ENCODE measurements around the gene ZNF679. TPM values are rescaled to one million over a fixed set of nuclear protein-coding genes. Genes with fewer than 3 reads are reported as not detected.
"Not testable (repeated sequence)": the region's sequence is repeated elsewhere in the genome, so short reads cannot be mapped to it uniquely, and the experiment has no call there.

ZNF679 gene
- polyA plus RNA-seq (2011; rRNA removed) (not detected in 2 replicates), polyA plus RNA-seq (2017; fragmentation: RNase III; extraction: RNeasy Plus Mini Kit Qiagen cat#74134 plus additional on column Dnase treatment) (not detected in 3 replicates), polyA minus RNA-seq (2011; rRNA and poly(A)+ RNA removed) (not detected in 2 replicates)
- not detected in 2 replicates for polyA plus RNA-seq (2012; cell fraction: cytosol; rRNA removed)
- not detected in 2 replicates for polyA plus RNA-seq (2012; cell fraction: nucleus; rRNA removed)

DNA sequence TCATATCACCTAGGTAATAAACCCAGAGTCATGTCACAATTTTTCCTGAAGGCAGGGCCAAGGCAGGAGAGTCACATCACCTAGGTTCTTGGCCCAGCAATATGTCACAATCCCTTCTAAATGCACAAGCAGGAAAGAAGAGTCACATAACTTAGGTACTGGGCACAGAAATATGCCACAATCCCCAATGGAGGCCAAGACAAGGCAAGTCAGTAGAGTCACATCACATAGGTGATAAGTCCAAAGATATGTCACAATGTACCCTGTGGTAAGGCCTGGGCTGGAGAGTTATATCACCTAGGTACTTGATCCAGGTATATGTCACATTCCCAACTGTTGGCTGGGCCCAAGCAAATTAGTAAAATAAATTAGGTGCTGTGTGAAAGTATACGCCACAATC is at the start of gene ZNF679:
ZNF679 (plus strand) TSS at position 301 of the 400 bp plus-strand sequence. CDS start 20,644 bp downstream, outside the sequence.
- H3K27ac ChIP-seq; H3K4me1 ChIP-seq; POLR2A ChIA-PET; ATAC-seq; DNase-seq (ENCODE audit: low read depth in 1 of 2, low spot score in 1 of 2); FAIRE-seq; CTCF ChIA-PET; H3K4me2 ChIP-seq; H3K4me3 ChIP-seq: not testable (repeated sequence)
- 43% methylated on average over 1 of the region's 1 CpG for WGBS (ENCODE audit: missing lambda C conversion rate)
- H3K9me3 ChIP-seq: peaks cover 15% of the 10 kb centered on the region; the same call in 1 of the 3 replicates

DNA sequence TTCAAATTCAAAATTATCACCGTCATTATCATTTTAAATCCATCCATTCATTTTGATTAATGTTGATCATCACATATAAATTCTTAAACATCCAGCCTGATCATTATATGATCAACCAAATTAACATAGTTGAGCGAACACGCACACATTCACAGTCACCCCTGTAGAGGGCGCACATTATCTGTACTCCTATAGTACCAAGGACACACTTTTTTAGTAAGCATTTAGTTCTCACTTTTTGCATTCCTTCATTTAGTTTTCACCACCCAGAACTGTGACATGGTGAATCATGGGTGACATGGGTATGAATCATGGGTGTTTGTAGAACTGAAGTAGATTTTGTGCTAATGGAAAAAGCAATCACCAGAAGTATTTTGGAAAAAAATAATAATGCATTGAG is 47.3 kb upstream of the ZNF679 start:
- Histone ChIP-seq H3K4me3 (no peak overlapping the region), H3K27ac (no peak overlapping the region), H3K9me3 (0 out of 3 replicates have a peak, but pooled peaks cover 8% of the 10 kb centered on the region), H3K4me2 (no peak overlapping the region), H3K4me1 (no peaks in the 10 kb centered on the region)
- ATAC-seq: no peak
- 53% methylated on average over 4 of the region's 4 CpGs for WGBS (ENCODE audit: missing lambda C conversion rate)
- ChIA-PET CTCF (no interaction called here), POLR2A (no interaction called here)
- peak in 1 of 2 experiments; percentile 6 for DNase-seq (ENCODE audit: low read depth in 1 of 2, low spot score in 1 of 2)
- no peak for FAIRE-seq
- no peak for TF ChIP-seq NFE2L2 (conservative IDR thresholded peaks at IDR 0.05; ENCODE audit: low read length)
- TF ChIP-seq CHD2 (IDR thresholded peaks at IDR 0.05; ENCODE audit: low read length, partially characterized antibody): no peak
- no peak for TF ChIP-seq RCOR1 (IDR thresholded peaks at IDR 0.05; ENCODE audit: low read depth, low read length)
- no peak for TF ChIP-seq ZC3H11A (IDR thresholded peaks at IDR 0.05)
- no peak for TF ChIP-seq EHMT2 (IDR thresholded peaks at IDR 0.05; ENCODE audit: low read depth)
- peak in 1 of 2 experiments; percentile 7; a peak in 1 of 5 replicates for TF ChIP-seq RAD21 (conservative IDR thresholded peaks at IDR 0.05 in 1 of 2, IDR thresholded peaks at IDR 0.05 in 1 of 2)
- TF ChIP-seq, protein P1, sequence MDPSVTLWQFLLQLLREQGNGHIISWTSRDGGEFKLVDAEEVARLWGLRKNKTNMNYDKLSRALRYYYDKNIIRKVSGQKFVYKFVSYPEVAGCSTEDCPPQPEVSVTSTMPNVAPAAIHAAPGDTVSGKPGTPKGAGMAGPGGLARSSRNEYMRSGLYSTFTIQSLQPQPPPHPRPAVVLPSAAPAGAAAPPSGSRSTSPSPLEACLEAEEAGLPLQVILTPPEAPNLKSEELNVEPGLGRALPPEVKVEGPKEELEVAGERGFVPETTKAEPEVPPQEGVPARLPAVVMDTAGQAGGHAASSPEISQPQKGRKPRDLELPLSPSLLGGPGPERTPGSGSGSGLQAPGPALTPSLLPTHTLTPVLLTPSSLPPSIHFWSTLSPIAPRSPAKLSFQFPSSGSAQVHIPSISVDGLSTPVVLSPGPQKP (IDR thresholded peaks at IDR 0.05; ENCODE audit: low read depth, low read length): no peak
- TF ChIP-seq SMC3 (IDR thresholded peaks at IDR 0.05): no peak
- TF ChIP-seq POLR2AphosphoS2 (conservative IDR thresholded peaks at IDR 0.05; ENCODE audit: low read length): no peak

DNA sequence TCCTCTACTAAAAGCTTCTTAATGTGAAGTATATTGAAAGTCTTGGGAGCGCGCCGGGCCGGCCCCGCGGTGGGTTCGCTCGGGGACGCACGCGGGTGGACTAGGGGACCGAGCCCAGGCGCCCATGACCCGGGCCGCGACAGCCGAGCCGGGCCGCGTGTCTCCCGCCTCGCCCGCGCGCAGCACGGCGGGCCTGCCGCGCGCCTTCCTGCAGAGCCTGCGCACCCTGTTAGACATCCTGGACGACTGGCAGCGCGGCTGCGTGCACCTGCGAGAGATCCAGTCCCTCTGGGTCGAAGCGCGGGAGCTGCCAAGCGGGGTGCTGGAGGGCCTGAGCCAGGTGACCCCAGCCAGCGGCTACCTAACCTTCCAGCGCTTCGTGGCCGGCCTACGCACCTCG is 46.7 kb upstream of the ZNF679 start:
- WGBS (ENCODE audit: missing lambda C conversion rate): 86% methylated on average over 36 of the region's 46 CpGs
- H3K4me1 ChIP-seq: no peaks in the 10 kb centered on the region
- FAIRE-seq (no peak), ATAC-seq (no peak), DNase-seq (ENCODE audit: low read depth in 1 of 2, low spot score in 1 of 2) (no peak)
- TF ChIP-seq, protein P2, sequence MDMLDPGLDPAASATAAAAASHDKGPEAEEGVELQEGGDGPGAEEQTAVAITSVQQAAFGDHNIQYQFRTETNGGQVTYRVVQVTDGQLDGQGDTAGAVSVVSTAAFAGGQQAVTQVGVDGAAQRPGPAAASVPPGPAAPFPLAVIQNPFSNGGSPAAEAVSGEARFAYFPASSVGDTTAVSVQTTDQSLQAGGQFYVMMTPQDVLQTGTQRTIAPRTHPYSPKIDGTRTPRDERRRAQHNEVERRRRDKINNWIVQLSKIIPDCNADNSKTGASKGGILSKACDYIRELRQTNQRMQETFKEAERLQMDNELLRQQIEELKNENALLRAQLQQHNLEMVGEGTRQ (IDR thresholded peaks at IDR 0.05): no peak
- H3K9me3 ChIP-seq: 0 out of 3 replicates have a peak, but pooled peaks cover 8% of the 10 kb centered on the region
- H3K4me2 ChIP-seq: no peak overlapping the region
- H3K27ac ChIP-seq: no peak overlapping the region
- ChIA-PET POLR2A (no interaction called here), CTCF (no interaction called here)
- no peak overlapping the region for H3K4me3 ChIP-seq

DNA sequence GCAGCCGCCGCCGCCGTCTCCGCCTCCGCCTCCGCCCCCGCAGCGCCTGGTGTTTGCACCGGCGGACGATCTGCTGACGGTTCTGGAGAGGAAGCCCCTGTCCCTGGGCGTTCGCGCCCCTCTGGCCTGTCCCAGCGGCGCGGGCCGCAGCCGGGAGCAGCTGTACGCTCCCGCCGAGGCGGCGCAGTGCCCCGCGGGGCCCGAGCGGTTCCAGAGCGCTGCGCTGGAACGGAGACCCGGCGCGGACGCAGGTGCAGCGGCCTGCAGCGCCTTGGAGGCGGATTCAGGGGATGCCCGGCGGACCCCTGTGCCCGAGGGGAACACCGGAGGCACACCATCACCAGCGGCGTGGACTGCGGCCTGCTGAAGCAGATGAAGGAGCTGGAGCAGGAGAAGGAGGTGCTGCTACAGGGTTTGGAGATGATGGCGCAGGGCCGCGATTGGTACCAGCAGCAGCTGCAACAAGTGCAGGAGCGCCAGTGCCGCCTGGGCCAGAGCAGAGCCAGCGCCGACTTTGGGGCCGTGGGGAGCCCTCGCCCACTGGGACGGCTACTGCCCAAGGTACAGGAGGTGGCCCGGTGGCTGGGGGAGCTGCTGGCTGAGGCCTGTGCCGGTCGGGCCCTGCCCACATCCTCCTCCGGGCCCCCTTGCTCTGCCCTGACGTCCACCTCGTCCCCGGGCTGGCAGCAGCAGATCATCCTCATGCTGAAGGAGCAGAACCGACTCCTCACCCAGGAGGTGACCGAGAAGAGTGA is 46.1 kb upstream of the ZNF679 start:
- 61% methylated on average over 16 of the region's 66 CpGs for WGBS (ENCODE audit: missing lambda C conversion rate)
- CTCF ChIA-PET: no interaction called here
- H3K9me3 ChIP-seq: 0 out of 3 replicates have a peak, but pooled peaks cover 8% of the 10 kb centered on the region
- TF ChIP-seq CHD2 (IDR thresholded peaks at IDR 0.05; ENCODE audit: low read length, partially characterized antibody) (no peak), SREBF2 (IDR thresholded peaks at IDR 0.05) (no peak), ZSCAN20 (CRISPR knock-in tag; IDR thresholded peaks at IDR 0.05) (no peak), EHF (CRISPR knock-in tag; IDR thresholded peaks at IDR 0.05) (no peak), EP300 (IDR thresholded peaks at IDR 0.05) (no peak), ZFP36 (IDR thresholded peaks at IDR 0.05; ENCODE audit: borderline replicate concordance, partially characterized antibody) (no peak), ESRRA (IDR thresholded peaks at IDR 0.05; ENCODE audit: borderline replicate concordance, low read length) (no peak), POLR2A (IDR thresholded peaks at IDR 0.05; ENCODE audit: low read length) (no peak), MYC (IDR thresholded peaks at IDR 0.05; ENCODE audit: borderline replicate concordance, low read length) (no peak), RNF2 (IDR thresholded peaks at IDR 0.05; ENCODE audit: borderline replicate concordance, low read depth) (no peak), ZNF302 (CRISPR knock-in tag; IDR thresholded peaks at IDR 0.05) (no peak), CEBPB (IDR thresholded peaks at IDR 0.05) (no peak), HOXB13 (CRISPR knock-in tag; IDR thresholded peaks at IDR 0.05; ENCODE audit: low read depth) (no peak)
- TF ChIP-seq, protein P3, sequence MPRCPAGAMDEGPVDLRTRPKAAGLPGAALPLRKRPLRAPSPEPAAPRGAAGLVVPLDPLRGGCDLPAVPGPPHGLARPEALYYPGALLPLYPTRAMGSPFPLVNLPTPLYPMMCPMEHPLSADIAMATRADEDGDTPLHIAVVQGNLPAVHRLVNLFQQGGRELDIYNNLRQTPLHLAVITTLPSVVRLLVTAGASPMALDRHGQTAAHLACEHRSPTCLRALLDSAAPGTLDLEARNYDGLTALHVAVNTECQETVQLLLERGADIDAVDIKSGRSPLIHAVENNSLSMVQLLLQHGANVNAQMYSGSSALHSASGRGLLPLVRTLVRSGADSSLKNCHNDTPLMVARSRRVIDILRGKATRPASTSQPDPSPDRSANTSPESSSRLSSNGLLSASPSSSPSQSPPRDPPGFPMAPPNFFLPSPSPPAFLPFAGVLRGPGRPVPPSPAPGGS (IDR thresholded peaks at IDR 0.05): no peak
- TF ChIP-seq, protein P4, sequence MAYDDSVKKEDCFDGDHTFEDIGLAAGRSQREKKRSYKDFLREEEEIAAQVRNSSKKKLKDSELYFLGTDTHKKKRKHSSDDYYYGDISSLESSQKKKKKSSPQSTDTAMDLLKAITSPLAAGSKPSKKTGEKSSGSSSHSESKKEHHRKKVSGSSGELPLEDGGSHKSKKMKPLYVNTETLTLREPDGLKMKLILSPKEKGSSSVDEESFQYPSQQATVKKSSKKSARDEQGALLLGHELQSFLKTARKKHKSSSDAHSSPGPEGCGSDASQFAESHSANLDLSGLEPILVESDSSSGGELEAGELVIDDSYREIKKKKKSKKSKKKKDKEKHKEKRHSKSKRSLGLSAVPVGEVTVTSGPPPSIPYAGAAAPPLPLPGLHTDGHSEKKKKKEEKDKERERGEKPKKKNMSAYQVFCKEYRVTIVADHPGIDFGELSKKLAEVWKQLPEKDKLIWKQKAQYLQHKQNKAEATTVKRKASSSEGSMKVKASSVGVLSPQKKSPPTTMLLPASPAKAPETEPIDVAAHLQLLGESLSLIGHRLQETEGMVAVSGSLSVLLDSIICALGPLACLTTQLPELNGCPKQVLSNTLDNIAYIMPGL (CRISPR knock-in tag; IDR thresholded peaks at IDR 0.05; ENCODE audit: borderline replicate concordance): no peak

More for the DNA sequence above, 46.1 kb upstream of the ZNF679 start:
- ATAC-seq: no peak
- Histone ChIP-seq H3K27ac (no peak overlapping the region), H3K4me1 (no peaks in the 10 kb centered on the region), H3K4me3 (no peak overlapping the region), H3K4me2 (no peak overlapping the region)
- POLR2A ChIA-PET: no interaction called here
- DNase-seq (ENCODE audit: low read depth in 1 of 2, low spot score in 1 of 2): no peak
- FAIRE-seq: no peak

Measured in A549 (cell line).